ENCODE results near the gene SERINC5. TPM values are rescaled to one million over a fixed set of nuclear protein-coding genes. Genes with fewer than 3 reads are reported as not detected.

Gene SERINC5
- total RNA-seq, 2 donors from 2014 or later: 23.3 to 26.7 TPM

GRCh38 chr5:80076131-80077050 lies 179.5 kb downstream of the SERINC5 start:
- H3K27me3 ChIP-seq: no peaks in the 10 kb centered on the region
- no peaks in the 10 kb centered on the region for H3K4me1 ChIP-seq
- H3K36me3 ChIP-seq (replicated peaks in 1 of 2; ENCODE audit: insufficient read depth in 1 of 2, low read depth in 2 of 2): no peaks in the 10 kb centered on the region
- intact Hi-C loops (cut with DNase I): no loop called here
- no peak for DNase-seq
- H3K9me3 ChIP-seq: no peaks in the 10 kb centered on the region
- no peak overlapping the region for H3K27ac ChIP-seq
- 88 to 90% methylated on average over 8 to 10 of the region's 10 CpGs for WGBS, 2 donors
- TF ChIP-seq POLR2A (IDR thresholded peaks at IDR 0.05) (no peak), CTCF (IDR thresholded peaks at IDR 0.05) (no peak)
- no peak overlapping the region for H3K4me3 ChIP-seq
- ATAC-seq: no peak

- no peaks in the 10 kb centered on the region for H3K9me3 ChIP-seq
- H3K4me3 ChIP-seq: no peak overlapping the region
- no peak for TF ChIP-seq POLR2A (IDR thresholded peaks at IDR 0.05)
- TF ChIP-seq CTCF (IDR thresholded peaks at IDR 0.05): no peak
- DNase-seq (no peak), ATAC-seq (no peak)
- H3K27me3 ChIP-seq: no peaks in the 10 kb centered on the region
- no peaks in the 10 kb centered on the region for H3K36me3 ChIP-seq (replicated peaks in 1 of 2; ENCODE audit: insufficient read depth in 1 of 2, low read depth in 2 of 2)
- 78 to 80% methylated on average over 10 of the region's 10 CpGs for WGBS, 2 donors
- H3K27ac ChIP-seq: no peak overlapping the region
- intact Hi-C loops (cut with DNase I): no loop called here
- H3K4me1 ChIP-seq: no peaks in the 10 kb centered on the region
These were observed 183.5 kb downstream of the SERINC5 start for GRCh38 chr5:80072103-80073073.

- intact Hi-C loops (cut with DNase I): no loop called here
- no peak for ATAC-seq
- no peaks in the 10 kb centered on the region for H3K4me1 ChIP-seq
- H3K27ac ChIP-seq: no peak overlapping the region
- no peaks in the 10 kb centered on the region for H3K9me3 ChIP-seq
- no peaks in the 10 kb centered on the region for H3K27me3 ChIP-seq
- H3K4me3 ChIP-seq: no peak overlapping the region
- H3K36me3 ChIP-seq (replicated peaks in 1 of 2; ENCODE audit: insufficient read depth in 1 of 2, low read depth in 2 of 2): no peaks in the 10 kb centered on the region
- TF ChIP-seq CTCF (IDR thresholded peaks at IDR 0.05) (no peak), POLR2A (IDR thresholded peaks at IDR 0.05) (no peak)
- WGBS, 2 donors: 53 to 70% methylated on average over 2 of the region's 2 CpGs
- no peak for DNase-seq
These were observed 184.3 kb downstream of the SERINC5 start for GRCh38 chr5:80071510-80072021.

GRCh38 chr5:80070338-80071056 lies 185.4 kb downstream of the SERINC5 start:
- Histone ChIP-seq H3K27ac (no peak overlapping the region), H3K27me3 (no peaks in the 10 kb centered on the region), H3K36me3 (replicated peaks in 1 of 2; ENCODE audit: insufficient read depth in 1 of 2, low read depth in 2 of 2) (no peaks in the 10 kb centered on the region), H3K4me3 (no peak overlapping the region), H3K4me1 (no peaks in the 10 kb centered on the region), H3K9me3 (no peaks in the 10 kb centered on the region)
- intact Hi-C loops (cut with DNase I): no loop called here
- TF ChIP-seq CTCF (IDR thresholded peaks at IDR 0.05) (no peak), POLR2A (IDR thresholded peaks at IDR 0.05) (no peak)
- WGBS, 2 donors: 75 to 81% methylated on average over 10 of the region's 10 CpGs
- no peak for DNase-seq
- ATAC-seq: no peak

All from body of pancreas (tissue), 4 donors.